ENCODE data around the gene MAPKAPK2.
"Not testable (repeated sequence)": the region's sequence is repeated elsewhere in the genome, so short reads cannot be mapped to it uniquely, and the experiment has no call there.

Gene MAPKAPK2

GRCh38 chr1:206770531-206771337, 86.0 kb downstream of the MAPKAPK2 start, which contains the start of gene IL19:
Gene IL19, plus strand, starts transcription at chr1:206770773. Its CDS starts 65,890 bp downstream, at chr1:206836663.
- Histone ChIP-seq H3K27me3 (ENCODE audit: low read depth, low read length) (no peaks in the 10 kb centered on the region), H3K4me1 (ENCODE audit: control insufficient read depth in 1 of 2, insufficient read depth in 2 of 2, low read length in 2 of 2) (no peaks in the 10 kb centered on the region), H3K9me3 (ENCODE audit: control insufficient read depth in 1 of 2, low read length in 2 of 2) (no peaks in the 10 kb centered on the region), H3K36me3 (ENCODE audit: control insufficient read depth in 1 of 2, insufficient read depth in 2 of 2, low read length in 2 of 2) (no peaks in the 10 kb centered on the region), H3K27ac (ENCODE audit: low read length) (peak within 1 kb of the TSS; percentile 72), H3K4me3 (ENCODE audit: low read depth in 1 of 2, low read length in 2 of 2) (peak within 1 kb of the TSS in 1 of 2 donors; percentile 48)

- H3K27me3 ChIP-seq (ENCODE audit: low read depth, low read length), result no peaks in the 10 kb centered on the region
- no peaks in the 10 kb centered on the region for H3K36me3 ChIP-seq (ENCODE audit: control insufficient read depth in 1 of 2, insufficient read depth in 2 of 2, low read length in 2 of 2)
- no peaks in the 10 kb centered on the region for H3K9me3 ChIP-seq (ENCODE audit: control insufficient read depth in 1 of 2, low read length in 2 of 2)
- H3K4me3 ChIP-seq (ENCODE audit: low read depth in 1 of 2, low read length in 2 of 2), result peak overlapping the region in 1 of 2 donors; percentile 39
- peak overlapping the region; percentile 72 for H3K27ac ChIP-seq (ENCODE audit: low read length)
- H3K4me1 ChIP-seq (ENCODE audit: control insufficient read depth in 1 of 2, insufficient read depth in 2 of 2, low read length in 2 of 2), result no peaks in the 10 kb centered on the region
Measured at GRCh38 chr1:206771338-206771692, 86.6 kb downstream of the MAPKAPK2 start.

GRCh38 chr1:206772243-206772937, 87.7 kb downstream of the MAPKAPK2 start, which contains the start of gene IL10:
Gene IL10, minus strand, starts transcription at chr1:206772494. Its CDS starts 59 bp downstream, at chr1:206772435.
- Histone ChIP-seq H3K27me3 (ENCODE audit: low read depth, low read length) (no peaks in the 10 kb centered on the region), H3K9me3 (ENCODE audit: control insufficient read depth in 1 of 2, low read length in 2 of 2) (no peaks in the 10 kb centered on the region), H3K4me1 (ENCODE audit: control insufficient read depth in 1 of 2, insufficient read depth in 2 of 2, low read length in 2 of 2) (no peaks in the 10 kb centered on the region), H3K36me3 (ENCODE audit: control insufficient read depth in 1 of 2, insufficient read depth in 2 of 2, low read length in 2 of 2) (no peaks in the 10 kb centered on the region), H3K27ac (ENCODE audit: low read length) (peak within 1 kb of the TSS; percentile 72), H3K4me3 (ENCODE audit: low read depth in 1 of 2, low read length in 2 of 2) (peak within 1 kb of the TSS in 1 of 2 donors; percentile 39)

GRCh38 chr1:206774093-206774492, 89.4 kb downstream of the MAPKAPK2 start:
- H3K36me3 ChIP-seq (ENCODE audit: control insufficient read depth in 1 of 2, insufficient read depth in 2 of 2, low read length in 2 of 2), result no peaks in the 10 kb centered on the region
- H3K4me1 ChIP-seq (ENCODE audit: control insufficient read depth in 1 of 2, insufficient read depth in 2 of 2, low read length in 2 of 2), result no peaks in the 10 kb centered on the region
- no peak overlapping the region for H3K4me3 ChIP-seq (ENCODE audit: low read depth in 1 of 2, low read length in 2 of 2)
- no peaks in the 10 kb centered on the region for H3K27me3 ChIP-seq (ENCODE audit: low read depth, low read length)
- H3K27ac ChIP-seq (ENCODE audit: low read length), result no peak overlapping the region
- no peaks in the 10 kb centered on the region for H3K9me3 ChIP-seq (ENCODE audit: control insufficient read depth in 1 of 2, low read length in 2 of 2)

- H3K27me3 ChIP-seq (ENCODE audit: low read depth, low read length), result no peaks in the 10 kb centered on the region
- H3K9me3 ChIP-seq (ENCODE audit: control insufficient read depth in 1 of 2, low read length in 2 of 2), result no peaks in the 10 kb centered on the region
- H3K4me3 ChIP-seq (ENCODE audit: low read depth in 1 of 2, low read length in 2 of 2), result no peak overlapping the region
- no peaks in the 10 kb centered on the region for H3K36me3 ChIP-seq (ENCODE audit: control insufficient read depth in 1 of 2, insufficient read depth in 2 of 2, low read length in 2 of 2)
- no peak overlapping the region for H3K27ac ChIP-seq (ENCODE audit: low read length)
- H3K4me1 ChIP-seq (ENCODE audit: control insufficient read depth in 1 of 2, insufficient read depth in 2 of 2, low read length in 2 of 2), result no peaks in the 10 kb centered on the region
Measured at GRCh38 chr1:206776229-206776628, 91.5 kb downstream of the MAPKAPK2 start.

GRCh38 chr1:206778031-206778430, 93.3 kb downstream of the MAPKAPK2 start:
- no peak overlapping the region for H3K4me3 ChIP-seq (ENCODE audit: low read depth in 1 of 2, low read length in 2 of 2)
- no peaks in the 10 kb centered on the region for H3K9me3 ChIP-seq (ENCODE audit: control insufficient read depth in 1 of 2, low read length in 2 of 2)
- H3K27me3 ChIP-seq (ENCODE audit: low read depth, low read length), result no peaks in the 10 kb centered on the region
- H3K27ac ChIP-seq (ENCODE audit: low read length), result no peak overlapping the region
- H3K4me1 ChIP-seq (ENCODE audit: control insufficient read depth in 1 of 2, insufficient read depth in 2 of 2, low read length in 2 of 2), result no peaks in the 10 kb centered on the region
- no peaks in the 10 kb centered on the region for H3K36me3 ChIP-seq (ENCODE audit: control insufficient read depth in 1 of 2, insufficient read depth in 2 of 2, low read length in 2 of 2)

- not testable (repeated sequence) for H3K27me3 ChIP-seq (ENCODE audit: low read depth, low read length); H3K27ac ChIP-seq (ENCODE audit: low read length); H3K4me1 ChIP-seq (ENCODE audit: control insufficient read depth in 1 of 2, insufficient read depth in 2 of 2, low read length in 2 of 2); H3K9me3 ChIP-seq (ENCODE audit: control insufficient read depth in 1 of 2, low read length in 2 of 2); H3K36me3 ChIP-seq (ENCODE audit: control insufficient read depth in 1 of 2, insufficient read depth in 2 of 2, low read length in 2 of 2); H3K4me3 ChIP-seq (ENCODE audit: low read depth in 1 of 2, low read length in 2 of 2)
Measured at GRCh38 chr1:206778911-206779310, 94.2 kb downstream of the MAPKAPK2 start.

GRCh38 chr1:206779638-206780037, 94.9 kb downstream of the MAPKAPK2 start:
- Histone ChIP-seq H3K27ac (ENCODE audit: low read length) (no peak overlapping the region), H3K36me3 (ENCODE audit: control insufficient read depth in 1 of 2, insufficient read depth in 2 of 2, low read length in 2 of 2) (no peaks in the 10 kb centered on the region), H3K4me3 (ENCODE audit: low read depth in 1 of 2, low read length in 2 of 2) (no peak overlapping the region), H3K4me1 (ENCODE audit: control insufficient read depth in 1 of 2, insufficient read depth in 2 of 2, low read length in 2 of 2) (no peaks in the 10 kb centered on the region), H3K27me3 (ENCODE audit: low read depth, low read length) (no peaks in the 10 kb centered on the region), H3K9me3 (ENCODE audit: control insufficient read depth in 1 of 2, low read length in 2 of 2) (no peaks in the 10 kb centered on the region)

GRCh38 chr1:206782448-206782847, 97.7 kb downstream of the MAPKAPK2 start:
- H3K9me3 ChIP-seq (ENCODE audit: control insufficient read depth in 1 of 2, low read length in 2 of 2), result no peaks in the 10 kb centered on the region
- H3K27me3 ChIP-seq (ENCODE audit: low read depth, low read length), result no peaks in the 10 kb centered on the region
- H3K4me1 ChIP-seq (ENCODE audit: control insufficient read depth in 1 of 2, insufficient read depth in 2 of 2, low read length in 2 of 2), result no peaks in the 10 kb centered on the region
- H3K27ac ChIP-seq (ENCODE audit: low read length), result no peak overlapping the region
- H3K4me3 ChIP-seq (ENCODE audit: low read depth in 1 of 2, low read length in 2 of 2), result no peak overlapping the region
- no peaks in the 10 kb centered on the region for H3K36me3 ChIP-seq (ENCODE audit: control insufficient read depth in 1 of 2, insufficient read depth in 2 of 2, low read length in 2 of 2)

GRCh38 chr1:206783506-206783905, 98.8 kb downstream of the MAPKAPK2 start:
- H3K9me3 ChIP-seq (ENCODE audit: control insufficient read depth in 1 of 2, low read length in 2 of 2), result no peaks in the 10 kb centered on the region
- no peak overlapping the region for H3K4me3 ChIP-seq (ENCODE audit: low read depth in 1 of 2, low read length in 2 of 2)
- no peaks in the 10 kb centered on the region for H3K27me3 ChIP-seq (ENCODE audit: low read depth, low read length)
- no peak overlapping the region for H3K27ac ChIP-seq (ENCODE audit: low read length)
- H3K36me3 ChIP-seq (ENCODE audit: control insufficient read depth in 1 of 2, insufficient read depth in 2 of 2, low read length in 2 of 2), result no peaks in the 10 kb centered on the region
- no peaks in the 10 kb centered on the region for H3K4me1 ChIP-seq (ENCODE audit: control insufficient read depth in 1 of 2, insufficient read depth in 2 of 2, low read length in 2 of 2)

All from muscle layer of duodenum (tissue), 2 donors.